Ovary (tissue), 9 donors: Measurements from ENCODE around the gene USP6NL. TPM values are rescaled to one million over a fixed set of nuclear protein-coding genes. Genes with fewer than 3 reads are reported as not detected.
A peak's percentile ranks its signal among the peaks of the same experiment; 100 is the strongest.

ENCODE experiments used
- DNase-seq, 5 donors: peaks; one replicate each; pipeline ENCODE4 v3.0.0-alpha.2; 2019 to 2020
- H3K27ac ChIP-seq, 2 donors: fragments of 200-600 bp; one replicate each; pipeline versions ENCODE4 v1.5.1 to v1.8.0; 2019 to 2022
- H3K27me3 ChIP-seq: fragments of 200-600 bp; one replicate; pipeline ENCODE4 v1.8.0; 2022
- H3K36me3 ChIP-seq: fragments of 200-600 bp; sonication (generic); one replicate; pipeline ENCODE4 v1.5.1; 2019
- H3K4me1 ChIP-seq: one replicate; pipeline ENCODE4 v1.8.1; 2013; ENCODE audit warnings: mild to moderate bottlenecking, moderate library complexity; ENCODE audit not compliant: insufficient read depth
- H3K4me3 ChIP-seq: fragments of 200-600 bp; sonication (generic); one replicate; pipeline ENCODE4 v1.5.1; 2017
- H3K9me3 ChIP-seq, 2 donors: fragments of 200-600 bp in 1 of 2; sonication (generic) in 1 of 2; one replicate each; pipeline versions ENCODE4 v1.5.1 to v1.8.1; 2013 to 2019; ENCODE audit warnings: mild to moderate bottlenecking in 1 of 2, moderate library complexity in 1 of 2
- EP300 ChIP-seq: sonication (generic); formaldehyde crosslinking; IDR thresholded peaks from one replicate; pipeline ENCODE4 v1.6.1; 2017; ENCODE audit warnings: antibody characterized with exemption
- POLR2A ChIP-seq: fragments of 450-650 bp; IDR thresholded peaks from one replicate; pipeline ENCODE4 v1.6.1; 2017; ENCODE audit warnings: antibody characterized with exemption, mild to moderate bottlenecking, moderate library complexity
- WGBS, 3 donors: extraction: QIAGEN DNeasy Blood & Tissue Kit in 1 of 3; methylation state at CpG; one replicate each; pipeline versions ENCODE4 v1.1.5 to v1.1.7; 2013 to 2017; 5-methylcytosine and 5-hydroxymethylcytosine counted together
- intact Hi-C, 4 donors: fragments of 100-400 bp; cut with DNase I; formaldehyde crosslinking; loops; one replicate each; pipeline versions ENCODE4 v1.11.0 to v1.15.1; 2022 to 2023
- polyA plus RNA-seq, 2 donors: library from polyadenylated mRNA; stranded (reverse); fragments of 200-250 nt in 1 of 2; fragments of 350-450 nt in 1 of 2; fragmentation: Illumina TruSeq in 1 of 2; extraction: RNeasy Lipid Tissue Mini Kit (QIAGEN cat#74804) in 1 of 2; gene quantifications; one replicate each; pipeline ENCODE4 v1.2.3, GENCODE V29; 2013 to 2014
- total RNA-seq, 7 donors: library from RNA; depleted of rRNA in 2 of 7; stranded (reverse); fragments of >200 nt in 2 of 7; fragmentation: NEBNext Ultra II Directional in 3 of 7; extraction: Animal tissue kit (Norgen Biotek cat#: 25700) in 3 of 7; gene quantifications; one replicate each; pipeline versions ENCODE4 v1.1.0 to v1.2.4, GENCODE V29; 2016 to 2023
- TF ChIP-seq, protein P1 (sequence below), 3 donors: fragments of 450-650 bp in 2 of 3; fragments of 200-600 bp in 1 of 3; IDR thresholded peaks; one replicate each; pipeline versions ENCODE4 v1.5.1 to v1.8.0; 2016 to 2022; ENCODE audit warnings: antibody characterized with exemption in 3 of 3, mild to moderate bottlenecking in 1 of 3
- donor health status: DM: no; HTN: no; CAD: no; lungs with moderate emphysema.
- donor health status: DM: no; HTN: no; CAD: no.
- donor health status: Bipolar disorder and iron deficiency.
- donor health status: DM: yes; HTN: yes; CAD: no.
- donor health status: DM: no; HTN: no; CAD: no.
- donor health status: DM: yes; HTN: yes; CAD: no.

The USP6NL gene
- total and polyA plus RNA-seq, 9 donors: 9.6 to 28.8 (median 16.3) TPM

DNA sequence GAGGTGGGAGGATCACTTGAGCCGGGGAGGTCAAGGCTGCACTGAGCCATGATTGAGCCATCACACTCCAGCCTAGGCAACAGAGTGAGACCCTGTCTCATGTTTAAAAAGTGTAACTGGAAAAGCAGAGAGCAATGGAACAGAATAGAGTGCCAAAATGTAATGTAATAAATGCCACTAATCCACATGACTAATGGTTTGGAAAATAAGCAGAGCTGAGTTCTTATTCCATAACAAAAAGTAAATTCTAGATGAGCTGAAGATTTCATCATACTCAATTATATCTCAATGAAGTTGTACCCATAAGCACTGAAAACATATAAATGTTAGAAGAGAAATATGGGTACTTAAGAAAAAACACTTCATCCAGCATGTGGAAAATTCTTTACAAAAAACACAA lies 132.6 kb downstream of the USP6NL start:
- no peak overlapping the region for H3K27ac ChIP-seq
- intact Hi-C loops: no loop called here

DNA sequence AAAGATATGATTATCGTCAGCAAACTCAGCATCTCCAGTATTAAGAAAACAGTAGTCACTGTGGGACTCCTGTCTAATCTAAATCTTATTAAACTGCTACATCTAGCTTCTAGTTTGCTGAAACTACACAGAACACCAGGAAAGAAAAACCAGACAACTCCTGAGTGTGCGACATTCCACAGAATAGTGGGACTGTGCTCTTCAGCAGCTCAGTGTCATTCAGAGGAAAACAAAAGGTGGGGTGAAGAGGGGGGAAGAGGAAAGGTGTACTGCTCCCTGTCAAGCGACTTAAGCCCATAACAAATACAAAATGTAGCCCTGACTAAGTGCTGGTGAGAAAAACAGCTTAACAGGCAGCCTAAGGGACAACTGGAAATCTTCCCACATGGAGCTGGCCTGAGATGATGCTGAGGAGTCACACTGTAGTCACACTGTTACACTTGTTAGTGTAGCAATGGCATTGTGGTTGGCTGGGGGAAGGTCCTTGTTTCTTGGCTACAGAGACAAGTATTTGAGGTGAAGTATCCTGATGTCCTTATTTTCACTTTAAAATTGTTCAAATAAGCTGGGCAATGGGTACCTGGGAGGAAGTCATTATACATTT lies 135.5 kb downstream of the USP6NL start:
- intact Hi-C loops: no loop called here

More for the DNA sequence above, 132.6 kb downstream of the USP6NL start:
- Histone ChIP-seq H3K36me3 (no peaks in the 10 kb centered on the region), H3K9me3 (no peaks in the 10 kb centered on the region), H3K4me3 (no peak overlapping the region), H3K27me3 (no peaks in the 10 kb centered on the region), H3K4me1 (peaks cover 4% of the 10 kb centered on the region)
- WGBS, 3 donors: 91 to 100% (median 95%) methylated on average over 1 of the region's 1 CpG
- DNase-seq: no peak
- TF ChIP-seq EP300: no peak
- TF ChIP-seq, protein P1, sequence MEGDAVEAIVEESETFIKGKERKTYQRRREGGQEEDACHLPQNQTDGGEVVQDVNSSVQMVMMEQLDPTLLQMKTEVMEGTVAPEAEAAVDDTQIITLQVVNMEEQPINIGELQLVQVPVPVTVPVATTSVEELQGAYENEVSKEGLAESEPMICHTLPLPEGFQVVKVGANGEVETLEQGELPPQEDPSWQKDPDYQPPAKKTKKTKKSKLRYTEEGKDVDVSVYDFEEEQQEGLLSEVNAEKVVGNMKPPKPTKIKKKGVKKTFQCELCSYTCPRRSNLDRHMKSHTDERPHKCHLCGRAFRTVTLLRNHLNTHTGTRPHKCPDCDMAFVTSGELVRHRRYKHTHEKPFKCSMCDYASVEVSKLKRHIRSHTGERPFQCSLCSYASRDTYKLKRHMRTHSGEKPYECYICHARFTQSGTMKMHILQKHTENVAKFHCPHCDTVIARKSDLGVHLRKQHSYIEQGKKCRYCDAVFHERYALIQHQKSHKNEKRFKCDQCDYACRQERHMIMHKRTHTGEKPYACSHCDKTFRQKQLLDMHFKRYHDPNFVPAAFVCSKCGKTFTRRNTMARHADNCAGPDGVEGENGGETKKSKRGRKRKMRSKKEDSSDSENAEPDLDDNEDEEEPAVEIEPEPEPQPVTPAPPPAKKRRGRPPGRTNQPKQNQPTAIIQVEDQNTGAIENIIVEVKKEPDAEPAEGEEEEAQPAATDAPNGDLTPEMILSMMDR (IDR thresholded peaks at IDR 0.05): no peak
- no peak for TF ChIP-seq POLR2A

GRCh38 chr10:11473128-11473760 lies 138.2 kb downstream of the USP6NL start:
- H3K4me1 ChIP-seq: peaks cover 4% of the 10 kb centered on the region
- intact Hi-C loops: no loop called here
- H3K9me3 ChIP-seq: no peaks in the 10 kb centered on the region
- no peaks in the 10 kb centered on the region for H3K27me3 ChIP-seq
- no peak overlapping the region for H3K27ac ChIP-seq
- no peaks in the 10 kb centered on the region for H3K36me3 ChIP-seq
- TF ChIP-seq POLR2A (no peak), EP300 (no peak)
- TF ChIP-seq, protein P1 (IDR thresholded peaks at IDR 0.05): no peak
- DNase-seq: no peak
- H3K4me3 ChIP-seq: no peak overlapping the region
- 33 to 49% (median 43%) methylated on average over 12 of the region's 12 CpGs for WGBS, 3 donors

More for the DNA sequence above, 135.5 kb downstream of the USP6NL start:
- Histone ChIP-seq H3K9me3 (no peaks in the 10 kb centered on the region), H3K27me3 (no peaks in the 10 kb centered on the region), H3K27ac (no peak overlapping the region), H3K4me3 (no peak overlapping the region), H3K36me3 (no peaks in the 10 kb centered on the region), H3K4me1 (peaks cover 4% of the 10 kb centered on the region)
- TF ChIP-seq, protein P1 (IDR thresholded peaks at IDR 0.05): no peak
- TF ChIP-seq EP300 (no peak), POLR2A (no peak)
- no peak for DNase-seq
- WGBS, 3 donors: 89 to 91% (median 90%) methylated on average over 3 of the region's 3 CpGs

- Histone ChIP-seq H3K36me3 (no peaks in the 10 kb centered on the region), H3K4me1 (peaks cover 6% of the 10 kb centered on the region), H3K27me3 (no peaks in the 10 kb centered on the region), H3K27ac (no peak overlapping the region), H3K9me3 (no peaks in the 10 kb centered on the region), H3K4me3 (no peak overlapping the region)
- peak; percentile 45 to 74 (median 71) for DNase-seq
- intact Hi-C loops: no loop called here
- 63 to 70% (median 66%) methylated on average over 8 of the region's 8 CpGs for WGBS, 3 donors
- no peak for TF ChIP-seq POLR2A
- TF ChIP-seq, protein P1 (IDR thresholded peaks at IDR 0.05): peak; percentile 47 to 69 (median 52)
These were observed 139.2 kb downstream of the USP6NL start for GRCh38 chr10:11472158-11472753.
